ENCODE measurements around the gene MRC2. TPM values are rescaled to one million over a fixed set of nuclear protein-coding genes. Genes with fewer than 3 reads are reported as not detected.

Gene MRC2
- polyA plus RNA-seq, 2 of the 4 experiments (the other 2 are of a cell fraction) = 20.2 to 57.3 TPM

DNA sequence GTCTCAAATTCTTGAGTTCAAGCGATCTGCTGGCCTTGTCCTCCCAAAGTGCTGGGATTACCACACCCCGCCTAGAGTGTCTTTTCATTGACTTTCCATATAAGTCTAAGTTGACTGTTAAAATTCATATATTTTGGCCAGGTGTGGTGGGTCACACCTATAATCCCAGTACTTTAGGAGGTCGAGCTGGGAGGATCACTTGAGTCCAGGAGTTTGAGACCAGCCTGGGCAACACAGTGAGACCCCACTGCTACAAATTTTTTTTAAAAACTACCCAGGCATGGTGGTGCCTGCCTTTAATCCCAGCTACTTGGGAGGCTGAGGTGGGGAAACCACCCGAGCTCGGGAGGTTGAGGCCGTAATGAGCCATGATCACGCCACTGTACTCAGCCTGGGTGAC, 21.9 kb upstream of the MRC2 start:
- FAIRE-seq = no peak
- H3K4me2 ChIP-seq = no peak overlapping the region
- no peaks in the 10 kb centered on the region for H3K4me1 ChIP-seq
- no peak for ATAC-seq
- no peaks in the 10 kb centered on the region for H3K9me3 ChIP-seq
- no peak for DNase-seq (ENCODE audit: low read depth in 1 of 2, low spot score in 1 of 2)
- TF ChIP-seq, protein P1, sequence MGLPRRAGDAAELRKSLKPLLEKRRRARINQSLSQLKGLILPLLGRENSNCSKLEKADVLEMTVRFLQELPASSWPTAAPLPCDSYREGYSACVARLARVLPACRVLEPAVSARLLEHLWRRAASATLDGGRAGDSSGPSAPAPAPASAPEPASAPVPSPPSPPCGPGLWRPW (IDR thresholded peaks at IDR 0.05) = no peak
- TF ChIP-seq ESRRA (IDR thresholded peaks at IDR 0.05; ENCODE audit: borderline replicate concordance, low read length) (no peak), RAD21 (conservative IDR thresholded peaks at IDR 0.05 in 1 of 2, IDR thresholded peaks at IDR 0.05 in 1 of 2) (no peak), HMGXB4 (CRISPR knock-in tag; IDR thresholded peaks at IDR 0.05; ENCODE audit: borderline replicate concordance) (no peak), PBX3 (IDR thresholded peaks at IDR 0.05) (no peak), ZSCAN20 (CRISPR knock-in tag; IDR thresholded peaks at IDR 0.05) (no peak), MAZ (IDR thresholded peaks at IDR 0.05; ENCODE audit: borderline replicate concordance, low read depth, low read length) (no peak), PHF8 (IDR thresholded peaks at IDR 0.05; ENCODE audit: borderline replicate concordance, low read depth) (no peak), RNF2 (IDR thresholded peaks at IDR 0.05; ENCODE audit: borderline replicate concordance, low read depth) (no peak), NPAS2 (CRISPR knock-in tag; IDR thresholded peaks at IDR 0.05; ENCODE audit: borderline replicate concordance) (no peak), NR3C1 (IDR thresholded peaks at IDR 0.05) (no peak), NFE2L2 (conservative IDR thresholded peaks at IDR 0.05; ENCODE audit: low read length) (no peak), JUN (IDR thresholded peaks at IDR 0.05) (no peak), EHF (CRISPR knock-in tag; IDR thresholded peaks at IDR 0.05) (no peak)
- CTCF ChIA-PET = interaction anchor here (0.7 kb wide), 1 partner anchor 974 kb away, joined by 3 read pairs; no protein-coding TSS in a partner anchor
- POLR2A ChIA-PET = no interaction called here
- no peak overlapping the region for H3K27ac ChIP-seq
- no peak overlapping the region for H3K4me3 ChIP-seq
- WGBS (ENCODE audit: missing lambda C conversion rate) = 96% methylated on average over 7 of the region's 7 CpGs

- Histone ChIP-seq H3K9me3 (no peaks in the 10 kb centered on the region), H3K27ac (no peak overlapping the region), H3K4me1 (no peaks in the 10 kb centered on the region), H3K4me3 (no peak overlapping the region), H3K4me2 (no peak overlapping the region)
- TF ChIP-seq KDM5A (IDR thresholded peaks at IDR 0.05) (no peak), E2F6 (IDR thresholded peaks at IDR 0.05; ENCODE audit: borderline replicate concordance, low read depth) (no peak), RARB (CRISPR knock-in tag; IDR thresholded peaks at IDR 0.05) (no peak), KDM1A (IDR thresholded peaks at IDR 0.05; ENCODE audit: low read depth) (no peak), NFE2L2 (conservative IDR thresholded peaks at IDR 0.05; ENCODE audit: low read length) (no peak), CHD4 (IDR thresholded peaks at IDR 0.05; ENCODE audit: borderline replicate concordance) (no peak), CBX8 (IDR thresholded peaks at IDR 0.05) (no peak)
- ChIA-PET POLR2A (no interaction called here), CTCF (interaction anchor here (1.3 to 1.4 kb wide), 2 partner anchors 11 to 19 kb away, joined by 3 to 4 read pairs; no protein-coding TSS in a partner anchor)
- DNase-seq (ENCODE audit: low read depth in 1 of 2, low spot score in 1 of 2) (no peak), ATAC-seq (no peak), FAIRE-seq (no peak)
- 93% methylated on average over 5 of the region's 5 CpGs for WGBS (ENCODE audit: missing lambda C conversion rate)
Observed at GRCh38 chr17:62611292-62611691, 16.2 kb upstream of the MRC2 start.

GRCh38 chr17:62611728-62612127, 15.7 kb upstream of the MRC2 start:
- no peaks in the 10 kb centered on the region for H3K4me1 ChIP-seq
- no peaks in the 10 kb centered on the region for H3K9me3 ChIP-seq
- CTCF ChIA-PET = interaction anchor here (1.3 to 1.4 kb wide), 2 partner anchors 12 to 19 kb away, joined by 3 to 4 read pairs; no protein-coding TSS in a partner anchor
- ATAC-seq = no peak
- H3K4me3 ChIP-seq = no peak overlapping the region
- POLR2A ChIA-PET = no interaction called here
- 93% methylated on average over 8 of the region's 8 CpGs for WGBS (ENCODE audit: missing lambda C conversion rate)
- FAIRE-seq = no peak
- no peak overlapping the region for H3K4me2 ChIP-seq
- H3K27ac ChIP-seq = no peak overlapping the region
- no peak for DNase-seq (ENCODE audit: low read depth in 1 of 2, low spot score in 1 of 2)
- no peak for TF ChIP-seq HOXB13 (CRISPR knock-in tag; IDR thresholded peaks at IDR 0.05; ENCODE audit: low read depth)
- no peak for TF ChIP-seq GATA3 (IDR thresholded peaks at IDR 0.05; ENCODE audit: borderline replicate concordance)
- TF ChIP-seq KDM5A (IDR thresholded peaks at IDR 0.05) = no peak
- no peak for TF ChIP-seq HDAC2 (IDR thresholded peaks at IDR 0.05)
- TF ChIP-seq USF2 (IDR thresholded peaks at IDR 0.05) = no peak
- no peak for TF ChIP-seq ZFP36 (IDR thresholded peaks at IDR 0.05; ENCODE audit: borderline replicate concordance, partially characterized antibody)
- TF ChIP-seq RNF2 (IDR thresholded peaks at IDR 0.05; ENCODE audit: borderline replicate concordance, low read depth) = no peak
- no peak for TF ChIP-seq SREBF2 (IDR thresholded peaks at IDR 0.05)
- TF ChIP-seq, protein P2, sequence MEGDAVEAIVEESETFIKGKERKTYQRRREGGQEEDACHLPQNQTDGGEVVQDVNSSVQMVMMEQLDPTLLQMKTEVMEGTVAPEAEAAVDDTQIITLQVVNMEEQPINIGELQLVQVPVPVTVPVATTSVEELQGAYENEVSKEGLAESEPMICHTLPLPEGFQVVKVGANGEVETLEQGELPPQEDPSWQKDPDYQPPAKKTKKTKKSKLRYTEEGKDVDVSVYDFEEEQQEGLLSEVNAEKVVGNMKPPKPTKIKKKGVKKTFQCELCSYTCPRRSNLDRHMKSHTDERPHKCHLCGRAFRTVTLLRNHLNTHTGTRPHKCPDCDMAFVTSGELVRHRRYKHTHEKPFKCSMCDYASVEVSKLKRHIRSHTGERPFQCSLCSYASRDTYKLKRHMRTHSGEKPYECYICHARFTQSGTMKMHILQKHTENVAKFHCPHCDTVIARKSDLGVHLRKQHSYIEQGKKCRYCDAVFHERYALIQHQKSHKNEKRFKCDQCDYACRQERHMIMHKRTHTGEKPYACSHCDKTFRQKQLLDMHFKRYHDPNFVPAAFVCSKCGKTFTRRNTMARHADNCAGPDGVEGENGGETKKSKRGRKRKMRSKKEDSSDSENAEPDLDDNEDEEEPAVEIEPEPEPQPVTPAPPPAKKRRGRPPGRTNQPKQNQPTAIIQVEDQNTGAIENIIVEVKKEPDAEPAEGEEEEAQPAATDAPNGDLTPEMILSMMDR (IDR thresholded peaks at IDR 0.05) = no peak
- TF ChIP-seq MYC (IDR thresholded peaks at IDR 0.05; ENCODE audit: borderline replicate concordance, low read length) = no peak

Measured in A549 (cell line).